Stimulated activated naive CD4-positive, alpha-beta T cell (primary cell): ENCODE results near the gene ABCA7.

Experiments used
- DNase-seq, 6 experiments: peaks; one replicate each; lab custom pipeline; 2025; lab: John Stamatoyannopoulos, UW

ABCA7 gene

DNA sequence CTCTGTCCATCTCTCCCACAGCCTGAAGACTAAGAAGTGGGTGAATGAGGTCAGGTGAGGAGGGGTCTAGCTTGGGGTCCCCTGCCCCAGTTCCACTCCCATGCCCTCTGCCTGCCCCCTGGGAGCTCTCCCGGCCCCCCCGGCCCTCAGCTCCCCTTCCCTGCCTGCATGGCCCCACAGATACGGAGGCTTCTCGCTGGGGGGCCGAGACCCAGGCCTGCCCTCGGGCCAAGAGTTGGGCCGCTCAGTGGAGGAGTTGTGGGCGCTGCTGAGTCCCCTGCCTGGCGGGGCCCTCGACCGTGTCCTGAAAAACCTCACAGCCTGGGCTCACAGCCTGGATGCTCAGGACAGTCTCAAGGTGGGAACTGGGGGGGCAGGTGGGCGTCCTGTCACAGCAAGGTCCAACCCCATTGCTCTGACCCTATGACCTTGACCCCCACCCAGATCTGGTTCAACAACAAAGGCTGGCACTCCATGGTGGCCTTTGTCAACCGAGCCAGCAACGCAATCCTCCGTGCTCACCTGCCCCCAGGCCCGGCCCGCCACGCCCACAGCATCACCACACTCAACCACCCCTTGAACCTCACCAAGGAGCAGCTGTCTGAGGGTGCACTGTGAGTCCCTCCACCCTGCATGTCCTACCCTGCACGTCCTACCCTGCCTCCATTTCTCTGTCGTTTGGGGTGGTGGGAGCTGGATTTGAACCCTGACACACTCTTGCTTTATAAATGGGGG, 16.1 kb downstream of the ABCA7 start:
- DNase-seq, result no peak

DNA sequence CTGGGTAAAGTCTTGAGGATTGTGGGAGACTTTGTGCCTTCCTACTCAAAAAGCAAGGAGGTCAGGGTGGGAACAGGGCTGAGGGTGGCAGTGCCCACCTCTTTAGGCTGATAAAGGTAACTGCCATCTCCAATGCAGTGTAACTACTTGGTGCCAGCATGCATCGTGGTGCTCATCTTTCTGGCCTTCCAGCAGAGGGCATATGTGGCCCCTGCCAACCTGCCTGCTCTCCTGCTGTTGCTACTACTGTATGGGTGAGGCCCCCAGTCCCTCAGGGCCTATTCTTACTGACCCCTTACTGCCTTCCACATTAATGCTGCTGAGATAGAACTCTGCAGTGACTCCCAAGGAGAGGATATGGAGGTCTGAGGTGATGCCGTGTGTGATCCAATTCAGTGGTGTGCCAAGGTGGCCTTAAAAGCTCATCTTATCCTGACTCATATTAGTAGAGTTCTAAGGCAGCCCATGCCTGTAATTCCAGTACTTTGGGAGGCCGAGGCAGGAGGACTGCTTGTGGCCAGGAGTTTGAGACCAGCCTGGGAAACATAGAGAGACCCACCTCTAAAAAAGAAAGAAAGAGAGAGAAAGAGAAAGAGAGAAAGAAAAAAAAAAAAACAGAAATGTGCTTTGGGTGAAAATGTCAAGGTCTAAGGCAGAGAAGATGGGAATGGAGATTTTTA, 17.4 kb downstream of the ABCA7 start:
- DNase-seq, result peak in 5 of 6 experiments; percentile 20 to 62 (median 30)

DNA sequence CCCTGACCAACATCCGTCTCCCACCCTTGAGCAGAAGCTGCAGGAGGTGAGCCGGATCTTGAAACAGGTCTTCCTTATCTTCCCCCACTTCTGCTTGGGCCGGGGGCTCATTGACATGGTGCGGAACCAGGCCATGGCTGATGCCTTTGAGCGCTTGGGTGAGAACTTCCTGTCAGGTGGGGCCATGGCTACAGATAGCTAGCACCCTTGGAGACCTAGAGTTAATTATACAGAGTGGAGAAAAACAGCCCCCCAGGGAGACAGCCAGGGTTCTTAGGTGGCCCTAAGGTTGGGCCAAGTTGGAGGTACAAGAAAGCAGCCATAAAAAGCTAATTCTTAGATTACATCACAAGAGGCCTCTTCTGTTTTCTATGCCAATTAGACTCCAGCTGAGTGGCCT, 18.2 kb downstream of the ABCA7 start:
- no peak for DNase-seq

DNA sequence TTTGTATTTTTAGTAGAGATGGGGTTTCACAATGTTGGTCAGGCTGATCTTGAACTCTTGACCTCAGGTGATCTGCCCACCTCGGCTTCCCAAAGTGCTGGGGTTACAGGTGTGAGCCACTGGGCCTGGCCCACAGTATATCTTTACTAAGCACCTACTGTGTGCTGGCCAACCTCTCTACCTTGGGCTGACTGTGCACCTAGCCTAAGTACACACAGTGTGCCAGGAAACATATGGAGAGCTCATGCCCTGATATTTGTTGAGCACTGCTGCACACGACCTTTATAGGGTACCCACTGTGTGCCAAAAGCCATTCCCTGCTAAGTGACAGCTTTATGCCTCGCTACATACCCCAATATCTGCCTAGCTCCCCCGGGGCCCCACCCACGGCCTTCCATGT, 20.8 kb downstream of the ABCA7 start:
- DNase-seq, result no peak

DNA sequence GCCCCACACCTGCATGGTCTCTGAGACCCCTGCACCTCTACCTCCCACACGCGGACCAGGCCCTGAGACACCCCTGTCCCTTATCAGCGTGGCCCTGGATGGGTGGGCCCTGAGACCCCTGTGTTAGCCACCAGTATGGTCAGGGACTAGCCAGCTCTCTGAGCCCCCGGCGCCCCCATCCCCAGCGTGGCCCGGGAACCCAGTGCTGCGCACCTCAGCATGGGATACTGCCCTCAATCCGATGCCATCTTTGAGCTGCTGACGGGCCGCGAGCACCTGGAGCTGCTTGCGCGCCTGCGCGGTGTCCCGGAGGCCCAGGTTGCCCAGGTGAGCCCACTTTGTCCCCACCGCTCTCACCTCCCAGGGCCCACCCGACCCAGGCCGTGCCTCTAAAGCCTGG, 22.1 kb downstream of the ABCA7 start:
- no peak for DNase-seq

DNA sequence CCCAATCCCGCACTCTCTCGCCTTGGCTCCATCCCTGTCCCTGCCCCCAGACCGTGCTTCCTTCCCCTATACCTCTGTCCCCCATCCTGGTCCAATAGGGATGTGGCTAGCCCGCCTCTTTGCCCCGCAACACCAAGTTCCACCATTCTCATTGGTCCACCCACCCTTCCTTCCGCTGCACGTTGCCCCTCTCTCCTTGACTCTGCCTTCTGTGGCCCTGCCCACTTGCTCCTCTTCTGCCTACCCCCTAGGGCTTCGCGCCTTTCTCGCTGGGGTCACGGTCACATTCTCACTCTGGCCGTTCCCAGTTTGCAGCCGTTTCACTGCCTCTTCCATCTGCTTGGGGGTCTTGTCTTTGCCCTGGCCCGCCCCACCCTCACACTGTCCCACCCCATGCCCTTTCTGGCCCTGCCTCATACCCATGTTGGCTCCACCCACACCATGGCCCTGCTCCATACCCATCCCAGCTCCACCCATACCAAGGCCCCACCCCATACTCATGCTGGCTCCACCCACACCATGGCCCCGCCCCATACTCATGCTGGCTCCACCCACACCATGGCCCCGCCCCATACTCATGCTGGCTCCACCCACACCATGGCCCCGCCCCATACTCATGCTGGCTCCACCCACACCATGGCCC, 22.6 kb downstream of the ABCA7 start:
- DNase-seq, result no peak

DNA sequence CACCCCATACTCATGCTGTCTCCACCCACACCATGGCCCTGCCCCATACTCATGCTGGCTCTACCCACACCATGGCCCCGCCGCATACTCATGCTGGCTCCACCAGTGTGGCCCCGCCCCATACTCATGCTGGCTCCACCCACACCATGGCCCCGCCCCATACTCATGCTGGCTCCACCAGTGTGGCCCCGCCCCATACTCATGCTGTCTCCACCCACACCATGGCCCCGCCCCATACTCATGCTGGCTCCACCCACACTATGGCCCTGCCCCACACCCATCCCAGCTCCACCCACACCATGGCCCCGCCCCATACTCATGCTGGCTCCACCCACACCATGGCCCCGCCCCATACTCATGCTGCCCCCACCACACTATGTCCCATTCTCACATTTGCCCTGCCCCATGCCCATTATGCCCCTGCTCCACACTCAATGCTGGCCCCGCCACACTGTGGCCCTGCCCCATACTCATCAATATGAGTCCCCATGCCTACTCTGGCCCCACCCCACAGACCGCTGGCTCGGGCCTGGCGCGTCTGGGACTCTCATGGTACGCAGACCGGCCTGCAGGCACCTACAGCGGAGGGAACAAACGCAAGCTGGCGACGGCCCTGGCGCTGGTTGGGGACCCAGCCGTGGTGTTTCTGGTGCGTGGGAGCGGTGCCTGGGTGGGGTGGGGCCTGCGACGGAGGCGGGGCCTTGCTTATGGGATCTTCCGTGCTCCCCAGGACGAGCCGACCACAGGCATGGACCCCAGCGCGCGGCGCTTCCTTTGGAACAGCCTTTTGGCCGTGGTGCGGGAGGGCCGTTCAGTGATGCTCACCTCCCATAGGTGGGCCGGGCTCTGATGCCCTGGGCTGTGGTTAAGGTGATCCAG, 23.4 kb downstream of the ABCA7 start:
- DNase-seq, result peak; percentile 64 to 88 (median 76)

DNA sequence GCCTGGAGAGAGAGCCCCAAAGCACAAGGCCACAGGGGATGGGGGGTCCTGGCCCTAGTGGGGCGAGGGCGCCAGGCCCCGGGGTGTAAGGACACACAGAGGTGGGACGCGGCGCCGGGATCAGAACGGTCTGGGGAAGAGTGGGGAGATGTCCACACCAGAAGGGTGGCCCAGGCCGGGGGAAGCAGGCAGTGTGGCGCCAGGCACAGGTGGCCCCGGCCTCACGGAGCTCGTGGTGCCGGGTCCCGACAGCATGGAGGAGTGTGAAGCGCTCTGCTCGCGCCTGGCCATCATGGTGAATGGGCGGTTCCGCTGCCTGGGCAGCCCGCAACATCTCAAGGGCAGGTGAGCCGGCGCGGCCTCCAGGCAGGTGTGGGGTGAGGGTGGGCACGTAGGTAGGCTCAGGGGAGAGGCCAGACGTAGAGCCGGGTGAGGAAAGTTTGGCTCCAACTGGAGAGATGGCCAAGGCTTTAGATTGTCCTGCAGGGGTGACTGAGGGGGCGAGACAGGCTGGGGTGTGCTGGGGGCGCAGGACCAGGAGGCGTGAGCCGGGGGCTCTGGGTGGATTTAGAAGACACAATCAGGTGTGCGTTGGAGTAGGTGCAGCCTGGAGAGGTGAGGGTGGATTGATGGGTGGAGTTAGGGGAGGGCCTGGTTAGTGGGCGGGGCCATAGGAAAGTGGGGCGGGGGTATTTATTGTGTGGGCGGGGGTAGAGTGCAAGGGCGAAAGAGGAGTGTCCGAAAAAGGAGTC, 24.2 kb downstream of the ABCA7 start:
- no peak for DNase-seq

DNA sequence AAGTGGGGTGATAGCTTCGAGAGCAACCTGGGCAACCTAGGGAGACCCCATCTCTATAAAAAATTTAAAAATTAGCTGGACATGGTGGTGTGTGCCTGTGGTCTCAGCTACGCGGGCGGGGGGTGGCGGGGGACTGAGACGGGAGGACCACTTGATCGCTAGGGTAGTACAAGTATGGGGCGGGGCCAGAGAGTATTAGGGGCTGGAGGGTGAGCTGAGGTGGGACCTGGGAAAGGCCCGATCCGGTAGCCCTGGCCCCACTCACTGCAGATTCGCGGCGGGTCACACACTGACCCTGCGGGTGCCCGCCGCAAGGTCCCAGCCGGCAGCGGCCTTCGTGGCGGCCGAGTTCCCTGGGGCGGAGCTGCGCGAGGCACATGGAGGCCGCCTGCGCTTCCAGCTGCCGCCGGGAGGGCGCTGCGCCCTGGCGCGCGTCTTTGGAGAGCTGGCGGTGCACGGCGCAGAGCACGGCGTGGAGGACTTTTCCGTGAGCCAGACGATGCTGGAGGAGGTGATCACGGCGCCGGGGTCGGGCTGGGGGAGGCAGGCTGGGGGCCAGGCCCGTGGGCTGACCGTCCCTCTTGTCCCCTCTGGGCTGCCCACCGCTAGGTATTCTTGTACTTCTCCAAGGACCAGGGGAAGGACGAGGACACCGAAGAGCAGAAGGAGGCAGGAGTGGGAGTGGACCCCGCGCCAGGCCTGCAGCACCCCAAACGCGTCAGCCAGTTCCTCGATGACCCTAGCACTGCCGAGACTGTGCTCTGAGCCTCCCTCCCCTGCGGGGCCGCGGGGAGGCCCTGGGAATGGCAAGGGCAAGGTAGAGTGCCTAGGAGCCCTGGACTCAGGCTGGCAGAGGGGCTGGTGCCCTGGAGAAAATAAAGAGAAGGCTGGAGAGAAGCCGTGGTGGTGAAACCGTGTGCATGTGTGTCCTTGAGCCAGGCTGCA, 25.0 kb downstream of the ABCA7 start:
- peak; percentile 41 to 74 (median 59) for DNase-seq

DNA sequence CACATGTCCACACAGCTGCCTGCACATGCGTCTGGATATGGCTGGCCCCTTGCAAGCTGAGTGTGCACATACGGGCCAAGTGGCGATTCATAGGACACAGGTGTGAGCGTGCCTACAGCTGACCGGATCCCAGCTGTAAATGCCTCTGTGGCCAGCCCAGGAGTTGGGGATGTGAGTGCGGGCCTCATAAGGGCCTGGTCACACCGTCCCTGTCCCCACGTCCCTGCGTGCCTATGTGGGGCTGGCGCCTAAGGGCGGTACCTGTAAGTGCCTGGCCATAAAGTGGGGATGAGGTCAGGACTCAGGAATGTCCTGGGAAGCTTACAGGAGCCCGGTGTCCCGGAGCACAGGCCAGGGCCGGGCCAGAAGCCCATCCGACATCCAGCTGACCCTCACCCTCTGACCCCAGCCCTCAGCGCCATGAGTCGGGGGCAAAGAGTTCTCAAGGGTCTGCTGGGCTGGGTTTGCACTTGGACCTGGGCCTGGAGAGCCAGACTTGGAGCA, 25.8 kb downstream of the ABCA7 start:
- no peak for DNase-seq

DNA sequence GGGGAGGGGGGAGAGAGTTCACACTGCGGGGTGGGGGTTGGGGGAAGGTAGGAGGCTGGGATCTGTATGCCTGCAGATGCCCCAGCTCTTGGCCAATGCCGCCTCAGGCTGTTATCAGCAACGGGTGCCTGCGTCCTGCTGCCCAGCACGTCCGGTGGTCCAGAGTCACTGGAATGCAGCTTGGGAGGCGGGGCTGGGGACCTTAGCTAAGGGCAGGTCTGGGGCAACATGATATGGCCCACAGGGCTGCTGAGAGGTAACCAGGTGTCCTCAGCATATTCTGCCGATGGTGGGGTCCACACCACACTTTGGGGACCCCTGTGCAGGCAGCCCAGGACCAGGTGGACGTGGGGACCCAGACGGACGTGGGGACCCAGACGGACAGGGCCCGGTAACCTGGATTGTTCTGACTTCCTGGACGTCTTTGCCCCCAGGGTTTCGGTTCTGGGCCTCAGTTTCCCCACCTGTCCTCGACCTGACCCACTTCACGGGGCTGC, 26.4 kb downstream of the ABCA7 start:
- DNase-seq, result peak in 1 of 6 experiments; percentile 25

DNA sequence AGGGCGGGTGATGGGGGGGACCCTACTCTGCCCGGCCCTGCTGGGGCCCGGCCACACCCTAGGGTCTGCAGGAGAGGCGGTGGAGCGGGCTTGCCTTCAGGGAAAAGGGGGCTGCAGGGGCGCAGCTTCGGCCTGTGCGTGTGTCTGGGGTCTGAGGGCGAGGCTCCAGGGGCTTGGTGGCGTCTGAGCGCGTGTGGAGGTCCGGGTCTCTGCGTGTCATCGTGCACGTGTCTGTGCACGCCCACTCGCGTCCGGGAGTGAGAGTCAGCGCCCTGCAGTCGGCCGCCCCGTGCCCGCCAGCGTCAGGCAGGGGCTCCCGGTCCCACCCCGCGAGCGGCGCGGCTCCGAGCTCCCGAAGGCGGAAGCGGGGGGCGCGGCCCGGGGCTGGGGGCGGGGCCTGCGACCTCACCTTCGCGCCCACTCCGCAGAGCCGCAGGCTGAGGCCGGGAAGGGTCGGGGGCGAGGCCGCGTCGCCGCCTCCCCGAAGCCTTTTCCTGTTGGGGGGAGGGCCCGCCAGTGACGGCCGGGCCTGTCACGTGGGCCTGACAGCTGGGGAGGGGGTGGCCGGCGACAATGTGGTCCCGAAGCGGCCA, 26.9 kb downstream of the ABCA7 start, which contains the start of gene ARHGAP45:
ARHGAP45 (plus strand) TSS at position 420 of the 593 bp plus-strand sequence. CDS start 239 bp downstream, outside the sequence.
- DNase-seq, result peak; percentile 76 to 91 (median 85)

DNA sequence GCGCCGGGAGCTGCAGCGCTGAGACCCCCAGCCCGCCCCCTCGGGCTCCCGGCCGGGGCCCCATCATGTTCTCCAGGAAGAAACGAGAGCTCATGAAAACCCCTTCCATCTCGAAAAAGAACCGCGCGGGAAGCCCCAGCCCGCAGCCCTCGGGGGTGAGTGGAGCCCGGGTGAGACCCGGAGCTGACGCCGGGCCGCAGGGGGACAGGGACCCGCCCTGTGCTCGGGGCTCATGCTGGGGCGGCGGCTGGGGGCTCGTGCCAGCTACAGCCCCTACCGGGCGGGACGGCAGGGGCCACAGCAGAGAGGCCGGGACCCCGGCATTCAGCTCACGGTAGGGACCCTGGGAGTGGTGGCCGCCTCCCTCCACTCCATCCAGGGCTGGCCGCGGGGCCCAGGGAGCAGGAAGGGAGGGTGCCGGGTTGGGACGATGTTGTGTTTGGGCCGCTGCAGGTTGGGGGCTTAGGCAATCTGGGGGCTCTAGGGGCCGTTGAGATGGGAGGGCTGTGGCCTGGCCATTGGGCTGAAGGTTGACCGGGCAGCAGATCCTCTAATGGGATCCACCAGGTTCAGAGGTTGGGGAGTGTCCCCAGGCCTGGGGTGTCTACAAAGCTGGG, 27.5 kb downstream of the ABCA7 start:
- peak; percentile 79 to 91 (median 85) for DNase-seq

DNA sequence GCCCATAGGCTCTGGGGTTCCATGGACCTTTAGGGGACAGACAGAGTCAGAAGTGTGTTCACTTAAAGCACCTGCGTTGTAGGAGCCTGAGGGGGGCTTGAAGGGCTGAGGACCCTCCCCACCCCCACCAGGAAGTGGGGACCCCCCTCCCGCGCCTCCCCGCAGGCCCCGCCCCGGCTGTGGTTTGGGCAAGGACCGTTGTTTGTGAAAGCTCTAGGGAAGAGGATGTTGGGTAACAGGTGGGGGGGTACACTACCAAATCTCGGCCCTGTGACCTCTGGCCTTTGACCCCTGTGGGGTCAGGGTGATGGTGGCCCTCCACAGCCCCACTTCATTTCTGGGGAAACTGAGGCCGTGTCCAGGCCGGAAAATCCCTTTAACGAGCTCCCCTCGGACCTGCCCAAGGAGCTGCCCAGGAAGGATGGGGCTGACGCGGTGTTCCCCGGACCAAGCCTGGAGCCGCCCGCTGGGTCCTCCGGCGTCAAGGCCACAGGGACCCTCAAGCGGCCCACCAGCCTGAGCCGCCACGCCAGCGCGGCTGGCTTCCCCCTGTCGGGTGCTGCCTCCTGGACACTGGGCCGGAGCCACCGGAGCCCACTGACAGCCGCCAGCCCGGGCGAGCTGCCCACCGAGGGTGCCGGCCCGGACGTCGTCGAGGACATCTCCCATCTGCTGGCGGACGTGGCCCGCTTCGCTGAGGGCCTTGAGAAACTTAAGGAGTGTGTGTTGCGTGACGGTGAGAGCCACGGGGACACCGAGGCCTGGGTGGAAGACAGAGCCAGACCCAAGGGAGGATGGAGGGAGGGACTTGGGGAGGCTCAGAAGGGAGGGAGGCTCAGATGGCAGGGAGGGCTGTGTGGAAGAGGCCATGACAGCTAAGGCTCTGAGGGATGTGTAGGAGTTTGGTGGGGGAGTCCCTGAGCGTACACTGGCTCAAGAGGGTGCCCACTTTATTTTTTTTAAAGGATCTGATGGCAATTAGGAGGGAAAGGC, 28.4 kb downstream of the ABCA7 start:
- peak; percentile 57 to 85 (median 72) for DNase-seq

DNA sequence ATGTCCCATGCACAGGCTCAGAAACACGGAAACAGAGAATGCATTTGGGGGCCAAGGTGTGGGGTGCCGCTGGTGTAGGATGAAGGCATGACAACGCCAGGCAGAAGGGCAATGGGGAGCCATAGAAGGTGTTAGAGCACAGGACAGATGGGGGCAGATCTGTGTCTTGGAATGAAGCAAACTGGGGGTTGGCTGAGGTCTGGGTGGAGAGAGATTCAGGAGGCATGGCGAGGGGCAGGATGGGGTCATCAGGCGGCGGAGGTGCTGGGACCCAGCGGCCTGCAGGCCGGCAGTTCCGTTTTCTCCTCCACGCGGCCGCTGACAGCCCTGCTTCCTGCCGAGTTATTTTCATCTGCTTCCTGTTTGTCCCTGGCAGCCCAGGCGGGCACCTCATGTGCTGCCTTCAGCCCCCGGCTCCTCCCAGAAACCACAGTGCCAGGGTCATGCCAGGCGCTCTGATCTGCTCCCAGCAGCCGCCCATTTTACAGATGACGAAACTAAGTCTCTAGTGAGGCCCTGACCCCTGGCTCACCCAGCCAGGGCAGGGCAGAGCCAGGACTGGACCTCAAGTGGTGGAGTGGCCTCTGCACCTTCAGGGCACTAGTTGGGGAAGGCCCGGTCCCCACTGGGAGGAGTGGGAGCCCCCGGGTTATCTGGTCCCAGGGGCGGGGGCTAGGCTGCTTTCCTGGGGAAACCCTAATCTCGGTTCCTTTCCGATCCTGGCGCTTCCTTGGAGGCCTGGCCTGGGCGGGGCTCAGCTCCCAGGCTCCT, 29.3 kb downstream of the ABCA7 start:
- DNase-seq, result peak; percentile 39 to 77 (median 70)

DNA sequence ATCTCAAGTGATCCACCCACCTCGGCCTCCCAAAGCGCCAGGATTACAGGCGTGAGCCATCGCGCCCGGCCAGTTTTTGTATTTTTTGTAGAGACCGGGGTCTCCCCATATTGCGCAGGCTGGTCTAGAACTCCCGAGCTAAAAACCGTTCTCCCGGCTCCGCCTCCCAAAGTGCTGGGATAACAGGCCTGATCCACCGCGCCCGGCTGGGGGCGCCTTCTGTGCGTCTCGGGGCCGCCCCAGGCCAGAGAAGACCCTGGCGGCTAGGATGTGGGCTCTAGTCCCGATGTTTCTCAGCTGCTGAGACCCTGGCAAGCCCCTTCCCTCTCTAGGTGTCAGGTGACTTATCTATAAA, 30.6 kb downstream of the ABCA7 start:
- no peak for DNase-seq
